C4-2B (cell line): ENCODE data around the gene RGCC.

Source experiments
- ZFX ChIP-seq: fragments of 450-650 bp; IDR thresholded peaks from 2 replicates; pipeline ENCODE4 v1.6.1; 2017
- TF ChIP-seq, protein P1 (sequence below): fragments of 450-650 bp; conservative IDR thresholded peaks from 2 replicates; pipeline ENCODE4 v1.5.1; 2017; ENCODE audit warnings: mild to moderate bottlenecking

DNA sequence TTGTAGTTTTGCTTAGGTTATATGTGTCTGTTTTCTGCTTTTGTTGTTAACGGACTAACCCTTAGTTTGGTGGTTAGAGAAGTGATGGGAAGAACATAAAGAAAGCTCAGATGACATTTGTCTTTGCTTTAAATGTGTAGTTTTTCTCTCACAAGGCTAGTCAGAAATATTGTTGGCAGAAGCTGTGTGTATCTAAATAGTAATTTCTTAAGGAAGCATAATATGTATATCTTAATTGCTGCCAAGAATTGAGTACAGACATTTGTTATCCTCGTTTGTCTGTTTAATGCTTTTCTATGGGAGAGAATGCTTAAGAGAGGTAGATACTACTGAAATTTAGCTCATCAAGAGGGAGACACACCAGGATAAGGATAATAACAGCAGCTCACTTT, 2.7 kb downstream of the RGCC start:
- TF ChIP-seq, protein P1, sequence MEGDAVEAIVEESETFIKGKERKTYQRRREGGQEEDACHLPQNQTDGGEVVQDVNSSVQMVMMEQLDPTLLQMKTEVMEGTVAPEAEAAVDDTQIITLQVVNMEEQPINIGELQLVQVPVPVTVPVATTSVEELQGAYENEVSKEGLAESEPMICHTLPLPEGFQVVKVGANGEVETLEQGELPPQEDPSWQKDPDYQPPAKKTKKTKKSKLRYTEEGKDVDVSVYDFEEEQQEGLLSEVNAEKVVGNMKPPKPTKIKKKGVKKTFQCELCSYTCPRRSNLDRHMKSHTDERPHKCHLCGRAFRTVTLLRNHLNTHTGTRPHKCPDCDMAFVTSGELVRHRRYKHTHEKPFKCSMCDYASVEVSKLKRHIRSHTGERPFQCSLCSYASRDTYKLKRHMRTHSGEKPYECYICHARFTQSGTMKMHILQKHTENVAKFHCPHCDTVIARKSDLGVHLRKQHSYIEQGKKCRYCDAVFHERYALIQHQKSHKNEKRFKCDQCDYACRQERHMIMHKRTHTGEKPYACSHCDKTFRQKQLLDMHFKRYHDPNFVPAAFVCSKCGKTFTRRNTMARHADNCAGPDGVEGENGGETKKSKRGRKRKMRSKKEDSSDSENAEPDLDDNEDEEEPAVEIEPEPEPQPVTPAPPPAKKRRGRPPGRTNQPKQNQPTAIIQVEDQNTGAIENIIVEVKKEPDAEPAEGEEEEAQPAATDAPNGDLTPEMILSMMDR, result no peak
- no peak for TF ChIP-seq ZFX
